ENCODE results near the gene WFIKKN2. TPM values are rescaled to one million over a fixed set of nuclear protein-coding genes. Genes with fewer than 3 reads are reported as not detected.

The WFIKKN2 gene
- total and polyA plus RNA-seq, 2 of the 4 experiments (the other 2 are of a cell fraction), result 0.02 TPM; not detected in 1

DNA sequence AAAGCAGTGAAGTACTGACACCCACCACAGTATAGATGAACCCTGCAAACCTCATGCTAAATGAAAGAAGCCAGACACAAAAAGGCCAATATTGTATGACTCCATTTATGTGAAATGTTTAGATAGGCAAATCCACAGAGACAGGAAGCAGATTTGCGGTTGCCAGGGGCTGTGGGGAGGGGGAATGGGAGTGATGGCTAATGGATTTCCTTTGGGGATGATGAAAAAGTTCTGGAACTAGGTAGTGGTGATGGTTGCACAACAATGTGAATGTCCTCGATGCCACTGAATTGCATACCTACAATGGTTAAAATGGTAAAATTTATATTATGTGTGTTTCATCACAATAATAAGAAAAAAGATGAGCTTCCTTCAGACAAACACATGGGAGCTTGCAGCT lies 28.4 kb upstream of the WFIKKN2 start:
- H2AK9ac ChIP-seq (replicated peaks; ENCODE audit: low read depth, low read length, poor library complexity), result no peak overlapping the region
- no peak overlapping the region for H3K23ac ChIP-seq (ENCODE audit: low read depth, low read length)
- no peaks in the 10 kb centered on the region for H3K36me3 ChIP-seq (ENCODE audit: control insufficient read depth, insufficient read depth, low read length)
- H3K79me1 ChIP-seq (ENCODE audit: low read depth in 1 of 2, low read length in 2 of 2), result no peaks in the 10 kb centered on the region
- peaks cover 24% of the 10 kb centered on the region for H3K27me3 ChIP-seq (ENCODE audit: control insufficient read depth, insufficient read depth, low read length)
- dilution Hi-C loops (cut with HindIII; ENCODE audit: low sequenced_read_pairs, unreplicated experiment), result no loop called here
- no peak overlapping the region for H3K4me2 ChIP-seq (ENCODE audit: low read depth, low read length)
- H3K9me1 ChIP-seq (ENCODE audit: insufficient read depth, low read length), result no peaks in the 10 kb centered on the region
- ATAC-seq (ENCODE audit: low read depth) (no peak), DNase-seq (no peak)
- no peak overlapping the region for H2BK5ac ChIP-seq (ENCODE audit: low read depth, low read length, poor library complexity, severe bottlenecking)
- no peak overlapping the region for H3K4ac ChIP-seq (ENCODE audit: low read depth, low read length)
- no peaks in the 10 kb centered on the region for H3K4me1 ChIP-seq (ENCODE audit: control insufficient read depth, insufficient read depth, low read length)
- no peak overlapping the region for H4K5ac ChIP-seq (ENCODE audit: low read depth, low read length)
- no peak overlapping the region for H2AK5ac ChIP-seq (ENCODE audit: low read depth, low read length)
- whole genome bisulfite sequencing, 2 experiments (ENCODE audit: extremely low coverage in 2 of 2, insufficient read length in 1 of 2), result 40% methylated on average over 1 of the region's 2 CpGs; no CpG with 5 or more reads in 1 of the 2 experiments
- H3K56ac ChIP-seq (ENCODE audit: extremely low read depth, insufficient read depth, low read length), result no peak overlapping the region
- H3K9me3 ChIP-seq (ENCODE audit: control insufficient read depth, insufficient read depth, low read length), result no peaks in the 10 kb centered on the region
- ChIA-PET POLR2A (ENCODE audit: unreplicated experiment) (no interaction called here), CTCF (no interaction called here)
- H3K14ac ChIP-seq (replicated peaks; ENCODE audit: low read depth, low read length), result no peak overlapping the region
- H2BK120ac ChIP-seq (ENCODE audit: low read depth, low read length), result no peak overlapping the region
- in situ Hi-C loops (cut with MboI; ENCODE audit: low sequenced_read_pairs), result no loop called here
- no peak overlapping the region for H2BK20ac ChIP-seq (ENCODE audit: low read depth, low read length)
- no peak overlapping the region for H3K27ac ChIP-seq (ENCODE audit: insufficient read depth, low read length)
- no peak overlapping the region for H3K9ac ChIP-seq (ENCODE audit: low read depth, low read length)
- no TSS peak for BruUV-seq (replicated peaks)
- intact Hi-C loops (cut with micrococcal nuclease), result no loop called here
- no peak overlapping the region for H3K18ac ChIP-seq (ENCODE audit: low read depth, low read length)
- no peak overlapping the region for H4K91ac ChIP-seq (ENCODE audit: insufficient read depth, low read depth, low read length)
- no peak overlapping the region for H2AFZ ChIP-seq (replicated peaks; ENCODE audit: low read length, poor library complexity)
- no peak overlapping the region for H2BK15ac ChIP-seq (ENCODE audit: low read depth, low read length)
- TF ChIP-seq RCOR1 (IDR thresholded peaks at IDR 0.05; ENCODE audit: insufficient replicate concordance, low read length) (no peak), MAFK (IDR thresholded peaks at IDR 0.05; ENCODE audit: low read depth, low read length) (no peak), FOS (IDR thresholded peaks at IDR 0.05; ENCODE audit: low read depth, low read length) (no peak), RAD21 (IDR thresholded peaks at IDR 0.05; ENCODE audit: low read length) (no peak), CEBPB (IDR thresholded peaks at IDR 0.05; ENCODE audit: low read depth, low read length) (peak; percentile 63), NFE2L2 (IDR thresholded peaks at IDR 0.05; ENCODE audit: low read depth, low read length) (no peak)
- no peak overlapping the region for H4K8ac ChIP-seq (ENCODE audit: low read depth in 2 of 2, low read length in 2 of 2)
- no peaks in the 10 kb centered on the region for H4K20me1 ChIP-seq (ENCODE audit: insufficient read depth, low read length)
- no peak overlapping the region for H3K4me3 ChIP-seq (ENCODE audit: insufficient read depth, low read depth, low read length)

Measured in IMR-90 (cell line).